Stimulated activated CD4-positive, alpha-beta T cell treated with anti-CD3 and anti-CD28 coated beads, Interleukin-4, amount 100 ng/mL, for 24 hours (primary cell): ENCODE data around the gene PRKAR2B.
"Not testable (repeated sequence)": the region's sequence is repeated elsewhere in the genome, so short reads cannot be mapped to it uniquely, and the experiment has no call there.

ENCODE experiments used
- DNase-seq: peaks from one replicate; pipeline ENCODE4 v3.0.0-alpha.2; 2020

PRKAR2B gene

DNA sequence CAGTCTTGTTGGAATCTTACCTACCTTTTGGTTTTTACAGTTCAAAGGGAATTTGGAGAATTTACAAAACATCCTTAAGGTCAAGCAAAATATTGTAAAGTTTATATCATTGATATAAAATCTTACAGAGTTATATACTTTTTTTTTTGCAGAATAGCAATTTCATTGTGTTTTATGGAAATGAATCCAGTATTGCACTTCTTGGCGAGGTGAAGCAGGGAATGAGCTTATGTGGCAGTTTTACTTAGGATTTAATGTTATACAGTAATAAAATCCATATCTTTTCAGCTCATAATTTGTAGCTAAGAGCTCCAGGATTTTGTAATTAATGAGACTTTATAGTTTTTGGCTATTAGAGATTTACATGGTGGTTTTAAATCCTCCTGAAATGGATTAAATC is 5.0 kb downstream of the PRKAR2B start:
- no peak for DNase-seq

- DNase-seq, result no peak
Observed at GRCh38 chr7:107049971-107050532, 5.5 kb downstream of the PRKAR2B start.

DNA sequence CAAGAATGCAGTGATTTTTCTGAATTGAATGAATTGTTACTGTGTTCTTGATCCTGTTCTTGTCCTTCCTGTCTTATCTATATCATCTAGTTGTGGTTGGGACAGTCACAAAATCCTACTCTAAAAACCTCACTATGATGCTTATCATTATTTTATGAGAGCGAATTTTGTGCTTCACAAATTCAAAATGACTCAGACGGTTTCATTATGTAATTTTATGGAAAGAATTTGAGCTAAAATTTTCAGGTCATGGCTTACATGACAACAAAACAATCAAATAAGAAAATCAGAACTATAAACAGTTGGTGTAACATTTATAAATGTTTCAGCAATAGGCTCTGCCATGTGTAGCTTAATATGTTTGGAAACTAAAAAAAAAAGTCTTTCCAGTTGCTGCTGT is 6.9 kb downstream of the PRKAR2B start:
- no peak for DNase-seq

DNA sequence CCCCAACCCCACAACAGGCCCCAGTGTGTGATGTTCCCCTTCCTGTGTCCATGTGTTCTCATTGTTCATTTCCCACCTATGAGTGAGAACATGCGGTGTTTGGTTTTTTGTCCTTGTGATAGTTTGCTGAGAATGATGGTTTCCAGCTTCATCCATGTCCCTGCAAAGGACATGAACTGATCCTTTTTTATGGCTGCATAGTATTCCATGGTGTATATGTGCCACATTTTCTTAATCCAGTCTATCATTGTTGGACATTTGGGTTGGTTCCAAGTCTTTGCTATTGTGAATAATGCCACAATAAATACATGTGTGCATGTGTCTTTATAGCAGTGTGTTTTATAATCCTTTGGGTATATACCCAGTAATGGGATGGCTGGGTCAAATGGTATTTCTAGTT is 10.5 kb downstream of the PRKAR2B start:
- not testable (repeated sequence) for DNase-seq

GRCh38 chr7:107056058-107056457 is 11.6 kb downstream of the PRKAR2B start:
- not testable (repeated sequence) for DNase-seq

- DNase-seq, result no peak
Observed at GRCh38 chr7:107056728-107057473, 12.4 kb downstream of the PRKAR2B start.

GRCh38 chr7:107057474-107057833 is 12.9 kb downstream of the PRKAR2B start:
- no peak for DNase-seq

DNA sequence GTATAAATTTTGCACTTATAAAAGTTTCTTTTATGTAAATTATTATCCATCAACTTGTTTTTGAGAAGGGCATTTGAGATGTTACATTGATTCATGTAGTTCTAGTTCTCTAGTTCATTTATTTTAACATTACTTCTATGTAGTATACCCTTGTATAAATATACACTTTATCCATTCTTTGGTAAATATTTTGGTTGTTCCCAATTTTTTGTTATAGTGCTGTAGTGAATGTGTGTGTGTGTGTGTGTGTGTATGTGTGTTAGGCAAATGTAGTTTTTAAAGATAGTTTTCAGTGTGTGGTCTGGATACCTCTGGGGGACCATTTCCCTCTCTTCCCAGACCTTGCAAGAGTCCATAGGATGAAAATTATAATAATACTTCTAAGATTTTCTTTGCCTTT is 15.0 kb downstream of the PRKAR2B start:
- DNase-seq, result no peak

DNA sequence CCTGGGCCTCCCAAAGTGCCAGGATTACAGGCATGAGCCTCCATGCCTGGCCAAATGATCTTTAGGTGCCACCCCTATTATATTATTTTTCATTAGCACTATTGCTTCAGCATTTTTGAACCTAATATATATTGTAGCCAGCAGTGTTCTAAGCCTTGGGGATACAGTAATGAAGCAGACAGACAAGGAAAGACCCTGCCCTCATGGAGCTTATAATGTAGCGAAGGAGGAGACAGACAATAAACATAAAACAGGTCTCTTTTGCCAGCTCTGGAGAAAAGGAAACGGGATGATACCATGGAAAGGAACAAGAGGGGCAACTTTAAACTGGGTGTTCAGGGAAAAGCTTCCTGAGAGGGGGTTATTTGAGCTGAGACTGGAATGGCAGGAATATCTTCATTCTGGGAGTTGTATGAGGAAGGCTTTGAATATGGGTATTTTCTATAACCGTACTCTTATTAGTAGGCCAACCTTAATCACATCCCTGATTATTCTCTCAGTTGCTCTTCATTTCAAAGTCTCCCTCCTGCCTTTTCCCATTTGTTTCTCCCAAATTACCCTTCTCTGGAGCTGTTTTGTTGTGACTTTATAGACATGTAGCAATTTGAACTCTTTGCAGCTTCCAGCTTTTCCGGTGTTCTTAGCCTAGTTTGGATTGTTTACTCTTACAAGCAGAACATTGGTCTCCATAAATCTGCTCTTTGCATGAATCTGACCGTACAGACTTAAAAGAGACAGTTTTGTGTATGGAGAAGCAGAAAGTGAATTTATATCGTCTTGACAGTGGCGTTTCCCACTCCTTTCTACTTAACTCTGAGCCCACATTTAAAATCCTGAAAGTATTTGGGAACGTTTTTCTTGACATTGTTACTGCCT is 19.0 kb downstream of the PRKAR2B start:
- DNase-seq, result no peak

DNA sequence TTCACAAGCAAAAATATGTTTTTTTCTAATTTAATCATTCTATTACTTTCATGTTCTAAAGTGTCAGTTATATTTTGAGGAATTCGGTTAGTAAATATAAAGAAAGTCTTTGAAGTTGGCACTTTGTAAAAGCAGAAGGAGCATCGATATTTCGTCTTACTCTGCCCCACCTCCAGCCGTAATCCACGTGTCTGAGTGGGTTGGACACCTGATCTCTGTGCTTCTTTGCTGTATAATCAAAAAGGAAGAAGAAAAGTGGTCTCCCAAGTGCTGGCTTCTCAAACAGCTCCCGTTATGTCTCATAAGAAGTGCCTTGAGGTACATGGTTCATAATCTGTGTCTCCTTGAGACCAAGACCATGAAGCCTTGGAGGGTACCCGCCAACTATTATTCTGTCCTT is 19.8 kb downstream of the PRKAR2B start:
- no peak for DNase-seq

- DNase-seq, result no peak
Observed at GRCh38 chr7:107065929-107066247, 21.4 kb downstream of the PRKAR2B start.

DNA sequence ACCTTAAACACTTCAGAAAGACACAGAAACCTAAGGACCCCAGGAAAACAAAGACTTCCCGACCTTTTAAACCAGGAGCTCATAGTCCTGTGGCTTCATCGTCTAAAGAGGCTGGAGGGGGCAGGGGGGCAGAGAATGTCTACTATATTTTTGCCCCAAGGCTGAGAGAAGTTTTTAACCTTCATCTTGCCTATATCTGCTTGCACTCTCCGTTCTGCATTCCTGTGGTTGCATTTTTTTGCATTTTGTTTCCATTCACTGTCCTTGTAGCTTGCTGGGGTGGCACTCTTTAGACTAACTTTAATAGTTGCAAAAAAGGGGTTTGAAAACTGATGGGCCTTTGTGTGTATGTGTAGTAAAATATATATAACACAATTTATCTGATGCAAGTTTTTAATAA is 23.7 kb downstream of the PRKAR2B start:
- DNase-seq, result no peak

DNA sequence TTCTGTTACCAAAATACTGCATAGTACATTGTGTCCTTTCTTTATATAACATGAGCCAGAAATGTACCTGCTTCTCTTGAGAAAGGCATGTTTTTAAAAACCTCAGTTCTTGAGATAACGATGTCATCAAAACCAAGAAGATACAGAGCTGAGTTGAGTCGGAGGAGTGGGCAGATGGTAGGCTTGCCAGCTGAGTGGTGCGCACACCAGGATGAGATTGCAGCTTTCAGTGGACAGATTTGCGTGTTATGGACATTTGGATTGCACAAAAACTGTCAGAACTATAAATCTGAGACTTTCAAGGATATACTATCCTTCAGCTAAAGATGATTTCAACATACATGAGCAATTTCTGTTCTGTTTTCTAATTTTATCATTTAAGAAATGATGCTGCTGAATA is 25.0 kb downstream of the PRKAR2B start:
- no peak for DNase-seq

DNA sequence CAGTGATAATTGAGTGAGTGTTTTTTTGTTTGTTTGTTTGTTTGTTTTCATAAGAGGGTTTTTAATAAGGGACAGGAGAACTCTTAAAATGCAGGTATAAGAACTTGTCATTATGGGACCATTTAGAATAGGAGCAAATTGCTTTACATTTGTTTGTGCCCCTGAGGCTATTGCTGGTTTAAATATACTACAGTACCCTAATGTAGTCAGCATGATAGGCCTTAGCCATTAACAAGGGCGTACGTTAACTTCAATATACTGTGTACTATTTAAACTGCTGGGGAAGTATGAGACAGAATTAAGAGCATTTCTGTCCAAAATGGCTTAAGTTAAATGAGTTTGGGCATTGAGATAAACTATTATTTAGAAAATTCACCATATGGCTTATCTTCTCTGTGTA is 26.2 kb downstream of the PRKAR2B start:
- no peak for DNase-seq

DNA sequence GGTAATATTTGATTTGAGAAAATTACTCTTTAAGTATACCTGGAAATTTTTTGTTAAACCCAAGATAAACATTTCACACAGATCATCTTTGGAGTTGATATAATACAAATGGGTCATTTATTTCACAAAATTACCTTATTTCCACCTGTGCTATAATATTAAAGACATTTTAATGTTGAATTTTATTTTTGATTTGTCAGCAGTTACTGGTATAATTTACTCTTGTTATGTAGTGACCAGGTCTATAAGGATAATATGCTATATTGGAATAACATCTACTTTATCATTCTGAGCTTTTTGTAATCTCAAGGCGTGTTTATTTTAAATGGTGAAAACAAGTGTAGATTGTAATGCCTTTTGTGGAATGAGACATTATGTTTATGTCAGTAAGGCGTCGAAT is 26.6 kb downstream of the PRKAR2B start:
- no peak for DNase-seq

DNA sequence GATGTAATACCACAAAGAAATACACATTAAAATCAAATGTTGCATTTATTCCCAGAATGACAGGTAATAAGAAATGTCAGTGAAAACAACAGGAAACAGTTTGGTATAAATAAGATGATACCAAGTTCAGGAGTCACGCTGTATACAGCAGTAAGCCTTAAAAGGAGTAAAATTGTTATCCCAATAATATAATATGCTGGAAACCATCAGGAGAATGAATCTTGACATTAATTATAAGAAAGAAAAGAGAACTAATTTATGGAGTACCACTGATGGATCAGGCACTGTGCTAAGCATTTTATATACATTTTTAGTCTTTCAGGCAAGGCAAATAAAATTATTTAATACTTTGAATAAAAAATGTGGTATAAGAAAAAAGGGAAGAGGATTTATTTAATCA is 27.6 kb downstream of the PRKAR2B start:
- DNase-seq, result no peak

- DNase-seq, result no peak
Observed at GRCh38 chr7:107075863-107076574, 31.5 kb downstream of the PRKAR2B start.

DNA sequence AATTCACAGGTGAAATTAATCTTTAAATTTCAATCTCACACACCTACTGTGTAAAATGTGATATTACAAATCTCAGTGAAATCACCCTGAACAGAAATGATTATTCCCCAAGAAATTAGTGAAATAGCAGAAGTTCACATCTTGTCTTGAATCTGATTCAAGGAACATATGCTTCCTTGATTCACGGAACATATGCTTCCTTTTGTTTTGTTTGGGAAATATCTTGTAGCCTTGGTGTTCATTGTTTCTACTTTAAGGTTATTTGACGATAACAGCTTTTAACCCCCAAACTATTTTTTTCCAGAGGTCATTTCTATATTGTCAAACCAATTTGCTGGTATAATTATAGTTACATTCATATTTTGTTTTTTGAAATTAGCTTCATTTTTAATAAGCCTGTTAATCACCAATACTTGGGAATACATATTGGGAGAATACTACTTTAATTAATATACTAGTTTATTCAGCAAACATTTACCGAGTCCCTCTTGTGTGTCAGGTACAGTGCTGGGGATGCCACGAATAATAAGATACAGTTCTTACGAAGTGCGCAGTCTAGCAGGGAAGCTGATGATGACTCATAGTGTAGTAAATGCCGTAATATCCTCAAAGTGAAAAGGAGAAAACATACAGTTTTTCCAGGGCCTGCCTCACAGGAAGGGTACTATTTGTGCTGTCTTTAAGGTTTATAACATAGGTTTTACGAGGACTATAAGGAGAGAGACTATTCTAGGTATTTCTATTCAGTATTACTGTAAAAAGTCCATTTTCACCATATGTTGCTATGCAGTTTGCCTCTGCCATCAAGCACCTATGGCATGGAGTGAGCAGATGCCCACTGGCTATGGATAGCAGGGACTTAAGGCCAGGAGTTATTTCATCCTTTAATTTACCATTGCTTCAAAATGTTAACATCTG is 32.5 kb downstream of the PRKAR2B start:
- DNase-seq, result no peak

GRCh38 chr7:107077699-107078516 is 33.4 kb downstream of the PRKAR2B start:
- no peak for DNase-seq

DNA sequence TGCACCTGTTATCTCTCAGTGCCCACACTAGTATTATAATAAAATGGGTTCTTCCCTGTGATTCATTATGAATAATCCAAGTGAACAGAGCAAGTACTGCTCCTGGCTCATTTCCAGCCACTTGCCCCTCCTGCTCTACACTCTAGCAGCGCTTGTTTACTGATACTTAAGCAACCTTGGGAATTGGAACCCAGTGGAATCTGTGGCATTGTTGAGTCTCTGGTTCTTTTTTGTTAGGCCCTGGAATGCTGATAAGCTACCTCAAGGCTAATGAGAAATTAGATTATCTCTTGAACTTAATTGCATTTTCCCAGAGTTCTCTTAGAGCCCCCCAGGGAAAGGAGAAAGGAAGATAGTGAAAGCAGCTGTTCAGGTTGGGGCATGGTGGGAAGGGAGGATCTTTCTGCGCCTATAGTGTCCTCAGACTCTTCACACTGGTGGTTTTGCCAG is 34.0 kb downstream of the PRKAR2B start:
- DNase-seq, result no peak

DNA sequence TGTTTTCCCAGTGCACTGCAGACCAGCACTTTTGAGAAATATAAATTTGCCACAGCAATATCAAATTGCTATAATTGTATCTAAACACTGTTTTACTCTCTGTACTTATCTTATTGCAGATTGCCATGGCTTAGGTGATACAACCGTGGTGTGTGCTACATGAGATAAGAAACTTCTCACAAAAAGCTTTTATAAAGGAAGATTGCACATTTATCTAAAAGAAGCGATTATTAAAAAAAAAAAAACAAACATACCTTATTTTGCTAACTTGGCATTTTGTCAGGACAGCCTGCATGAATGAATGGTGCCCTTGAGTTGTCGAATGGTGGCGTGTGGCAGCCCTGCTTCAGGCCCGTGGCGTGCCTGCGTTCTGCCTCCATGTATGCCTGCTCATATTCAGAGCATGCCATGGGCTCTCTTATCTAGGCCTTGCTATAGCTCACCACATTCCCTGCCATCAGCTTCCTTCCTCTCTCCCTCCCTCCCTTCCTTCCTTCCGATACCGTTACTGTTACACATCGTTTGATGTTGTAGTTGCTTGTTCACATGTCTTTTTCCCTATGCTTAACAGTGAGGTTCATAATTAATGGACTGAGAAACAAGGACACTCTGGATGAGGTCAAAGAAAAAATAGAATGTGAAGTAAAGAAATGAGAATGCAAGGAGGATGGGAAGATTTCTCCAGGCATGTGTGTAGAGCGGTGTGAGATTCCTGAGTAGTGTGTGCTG is 34.9 kb downstream of the PRKAR2B start:
- DNase-seq, result no peak
